ENCODE measurements around the gene MSANTD3. TPM values are rescaled to one million over a fixed set of nuclear protein-coding genes. Genes with fewer than 3 reads are reported as not detected.

MSANTD3 gene
- total RNA-seq, 1 donor from 2014 or later = 20.2 TPM

DNA sequence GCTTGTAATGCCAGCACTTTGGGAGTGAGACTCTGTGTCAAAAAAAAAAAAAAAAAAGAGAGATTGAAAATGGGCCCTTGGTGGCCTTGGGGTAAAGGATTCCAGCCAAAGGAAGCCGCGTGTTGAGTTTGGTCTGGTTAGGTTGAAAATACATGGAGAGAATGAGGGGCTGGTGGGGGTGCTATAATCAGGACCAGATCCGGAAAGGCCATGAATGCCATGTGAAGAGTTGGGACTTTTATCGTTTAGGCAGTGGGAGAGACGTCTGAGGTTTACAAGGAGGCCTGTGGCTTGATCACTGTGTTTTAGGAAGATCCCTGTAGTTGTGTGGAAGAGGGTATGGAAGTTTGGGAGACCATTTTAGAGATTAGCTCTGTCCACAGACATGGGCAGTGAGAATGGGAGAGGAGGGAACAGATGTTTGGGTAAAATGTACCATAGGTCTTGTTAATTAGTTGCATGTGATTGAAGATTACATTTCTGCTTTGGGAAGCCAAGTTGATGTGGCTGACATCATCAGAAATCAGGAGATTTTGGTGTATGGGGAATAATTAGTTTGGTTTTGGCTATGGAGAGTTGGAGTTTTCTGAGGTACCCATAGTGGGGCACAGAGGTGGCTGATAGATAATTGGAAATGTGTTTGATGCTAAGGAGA lies 3.5 kb downstream of the MSANTD3 start:
- intact Hi-C loops (cut with DNase I) = no loop called here
- no peak for ATAC-seq
- no peaks in the 10 kb centered on the region for H3K36me3 ChIP-seq

DNA sequence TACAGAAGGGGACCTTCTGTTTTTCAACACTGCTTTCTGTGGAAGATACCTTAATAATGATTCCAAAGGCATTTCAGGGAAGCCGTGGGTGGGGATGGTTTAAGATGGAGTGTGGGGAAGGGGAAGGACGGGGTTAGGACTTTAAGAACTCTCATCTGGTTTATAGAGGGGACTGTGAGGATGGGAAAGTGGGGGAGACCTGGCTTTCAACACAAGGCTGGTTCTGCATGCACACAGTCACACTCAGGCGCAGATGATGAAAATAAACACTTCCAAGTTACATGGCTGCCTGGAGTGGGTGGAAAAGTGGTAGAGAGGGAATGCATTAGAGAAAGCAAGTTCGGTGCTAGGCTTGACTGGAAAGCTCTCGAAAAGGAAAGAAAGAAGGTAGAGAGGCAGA lies 4.9 kb downstream of the MSANTD3 start:
- TF ChIP-seq, protein P1, sequence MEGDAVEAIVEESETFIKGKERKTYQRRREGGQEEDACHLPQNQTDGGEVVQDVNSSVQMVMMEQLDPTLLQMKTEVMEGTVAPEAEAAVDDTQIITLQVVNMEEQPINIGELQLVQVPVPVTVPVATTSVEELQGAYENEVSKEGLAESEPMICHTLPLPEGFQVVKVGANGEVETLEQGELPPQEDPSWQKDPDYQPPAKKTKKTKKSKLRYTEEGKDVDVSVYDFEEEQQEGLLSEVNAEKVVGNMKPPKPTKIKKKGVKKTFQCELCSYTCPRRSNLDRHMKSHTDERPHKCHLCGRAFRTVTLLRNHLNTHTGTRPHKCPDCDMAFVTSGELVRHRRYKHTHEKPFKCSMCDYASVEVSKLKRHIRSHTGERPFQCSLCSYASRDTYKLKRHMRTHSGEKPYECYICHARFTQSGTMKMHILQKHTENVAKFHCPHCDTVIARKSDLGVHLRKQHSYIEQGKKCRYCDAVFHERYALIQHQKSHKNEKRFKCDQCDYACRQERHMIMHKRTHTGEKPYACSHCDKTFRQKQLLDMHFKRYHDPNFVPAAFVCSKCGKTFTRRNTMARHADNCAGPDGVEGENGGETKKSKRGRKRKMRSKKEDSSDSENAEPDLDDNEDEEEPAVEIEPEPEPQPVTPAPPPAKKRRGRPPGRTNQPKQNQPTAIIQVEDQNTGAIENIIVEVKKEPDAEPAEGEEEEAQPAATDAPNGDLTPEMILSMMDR (IDR thresholded peaks at IDR 0.05) = no peak
- Histone ChIP-seq H3K4me3 (no peak overlapping the region), H3K27ac (no peak overlapping the region), H3K9me3 (no peaks in the 10 kb centered on the region), H3K4me1 (peaks cover 20% of the 10 kb centered on the region), H3K36me3 (no peaks in the 10 kb centered on the region), H3K27me3 (ENCODE audit: low read depth) (no peaks in the 10 kb centered on the region)
- no peak for DNase-seq
- intact Hi-C loops (cut with DNase I) = no loop called here
- ATAC-seq = no peak

More for the DNA sequence above, 3.5 kb downstream of the MSANTD3 start:
- no peak for DNase-seq
- Histone ChIP-seq H3K27ac (no peak overlapping the region), H3K4me3 (no peak overlapping the region), H3K27me3 (ENCODE audit: low read depth) (no peaks in the 10 kb centered on the region), H3K9me3 (no peaks in the 10 kb centered on the region), H3K4me1 (peaks cover 28% of the 10 kb centered on the region)
- TF ChIP-seq, protein P1 (IDR thresholded peaks at IDR 0.05) = no peak

DNA sequence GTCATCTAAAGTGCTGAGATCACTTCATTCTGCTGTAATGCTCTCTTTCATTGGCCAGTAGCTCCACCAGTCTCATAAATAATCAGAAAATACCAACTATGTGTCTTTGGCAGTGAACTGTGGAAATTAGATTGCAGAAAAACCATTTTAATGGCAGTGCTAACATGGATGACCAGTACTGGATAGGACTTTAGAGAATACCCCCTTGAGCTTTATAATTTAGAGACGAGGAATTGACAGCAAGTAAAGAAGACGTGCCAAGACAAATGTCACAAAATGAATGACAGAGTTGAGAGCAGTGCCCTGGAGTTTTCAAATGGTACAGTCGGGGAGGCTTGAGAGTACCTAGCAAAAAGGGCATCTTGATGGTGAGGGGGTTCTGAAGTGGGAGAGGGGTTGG lies 5.8 kb downstream of the MSANTD3 start:
- ATAC-seq = no peak
- no peak for DNase-seq
- intact Hi-C loops (cut with DNase I) = no loop called here
- Histone ChIP-seq H3K9me3 (no peaks in the 10 kb centered on the region), H3K27ac (no peak overlapping the region), H3K27me3 (ENCODE audit: low read depth) (no peaks in the 10 kb centered on the region), H3K4me3 (no peak overlapping the region), H3K4me1 (peaks cover 20% of the 10 kb centered on the region), H3K36me3 (no peaks in the 10 kb centered on the region)
- TF ChIP-seq, protein P1 (IDR thresholded peaks at IDR 0.05) = no peak

DNA sequence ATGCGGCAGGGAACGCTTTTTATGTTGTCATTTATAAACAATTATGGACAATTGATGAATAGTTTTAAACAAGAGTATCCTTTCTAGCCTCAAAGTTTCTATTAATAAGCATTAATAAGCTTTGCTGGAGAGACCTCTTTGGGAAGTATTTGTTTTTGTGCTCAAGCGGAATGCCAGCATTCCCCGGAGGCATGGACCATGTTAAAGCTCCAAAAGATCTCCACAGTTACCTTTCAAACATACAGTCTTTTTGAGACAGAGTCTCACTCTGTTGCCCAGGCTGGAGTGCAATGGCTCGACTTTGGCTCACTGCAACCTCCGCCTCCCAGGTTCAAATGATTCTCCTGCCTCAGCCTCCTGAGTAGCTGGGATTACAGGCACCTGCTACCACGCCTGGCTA lies 9.6 kb downstream of the MSANTD3 start:
- no peaks in the 10 kb centered on the region for H3K9me3 ChIP-seq
- intact Hi-C loops (cut with DNase I) = no loop called here
- H3K4me1 ChIP-seq = no peaks in the 10 kb centered on the region
- peaks cover under 1% of the 10 kb centered on the region for H3K36me3 ChIP-seq
- no peak overlapping the region for H3K27ac ChIP-seq
- ATAC-seq = no peak
- no peaks in the 10 kb centered on the region for H3K27me3 ChIP-seq (ENCODE audit: low read depth)
- H3K4me3 ChIP-seq = no peak overlapping the region
- no peak for DNase-seq
- TF ChIP-seq, protein P1 (IDR thresholded peaks at IDR 0.05) = no peak

DNA sequence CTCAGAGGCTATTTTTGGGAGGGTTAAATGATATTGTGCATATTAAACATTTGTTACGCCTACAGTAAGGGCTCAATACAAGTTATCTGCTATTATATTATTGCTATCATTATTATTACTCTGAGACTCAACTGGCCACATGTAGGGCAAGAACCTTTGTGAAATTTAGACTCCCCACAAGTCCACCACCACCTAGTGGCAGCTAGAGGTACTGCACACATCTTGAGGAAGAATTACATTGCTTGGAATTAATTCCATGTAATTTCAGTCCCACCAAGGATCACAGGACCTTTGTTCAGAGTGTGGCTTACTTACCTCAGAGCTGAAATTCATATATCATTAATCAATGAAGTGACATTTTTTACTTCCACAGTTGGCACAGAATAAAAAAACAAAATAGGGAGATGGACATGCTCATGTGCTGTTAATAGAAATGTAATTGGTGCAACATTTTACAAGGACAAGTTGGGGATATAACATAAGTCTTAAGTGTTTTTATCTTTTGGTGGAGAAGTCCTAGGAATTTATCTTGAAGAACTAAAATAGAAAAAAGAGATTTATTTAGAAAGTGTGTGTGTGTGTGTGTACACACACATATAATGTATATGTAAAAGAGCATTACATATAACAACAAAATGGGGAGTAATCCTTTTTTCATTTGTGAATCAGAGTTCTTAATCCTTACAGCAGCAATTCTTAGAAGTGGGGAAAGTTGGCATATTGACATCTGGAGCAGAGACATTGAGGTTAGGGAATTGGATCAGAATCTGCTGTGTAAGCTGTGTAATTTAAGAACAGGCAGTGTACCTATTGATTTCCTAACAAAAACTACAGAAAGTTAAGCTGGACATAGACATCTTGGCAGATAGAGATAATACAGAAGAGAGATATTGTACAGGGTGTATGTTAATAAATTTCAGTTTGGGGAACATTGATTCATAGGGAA lies 11.2 kb downstream of the MSANTD3 start:
- intact Hi-C loops (cut with DNase I) = no loop called here
- ATAC-seq = peak; percentile 66 to 75
- Histone ChIP-seq H3K27me3 (ENCODE audit: low read depth) (no peaks in the 10 kb centered on the region), H3K4me1 (no peaks in the 10 kb centered on the region), H3K36me3 (peaks cover 14% of the 10 kb centered on the region), H3K9me3 (no peaks in the 10 kb centered on the region), H3K4me3 (no peak overlapping the region), H3K27ac (no peak overlapping the region)
- DNase-seq = peak; percentile 48
- TF ChIP-seq, protein P1 (IDR thresholded peaks at IDR 0.05) = peak; percentile 92
